WERI-Rb-1 (cell line): ENCODE measurements around the gene ZFAND2B.

Experiments used
- DNase-seq: peaks from one replicate; pipeline ENCODE4 v3.0.0-alpha.2; 2020
- H3K27ac ChIP-seq: fragments of 250-450 bp; sonication (Bioruptor Pico); 2 replicates; pipeline ENCODE4 v1.5.1; 2020; ENCODE audit warnings: mild to moderate bottlenecking, moderate library complexity
- H3K27me3 ChIP-seq: fragments of 250-450 bp; sonication (Bioruptor Pico); 2 replicates; pipeline ENCODE4 v1.5.1; 2021; ENCODE audit warnings: mild to moderate bottlenecking, low read depth, moderate library complexity; ENCODE audit not compliant: insufficient read depth, severe bottlenecking
- H3K36me3 ChIP-seq: fragments of 250-450 bp; sonication (Bioruptor Pico); 2 replicates; pipeline ENCODE4 v1.5.1; 2020; ENCODE audit warnings: mild to moderate bottlenecking, moderate library complexity
- H3K4me3 ChIP-seq: 2 replicates; pipeline ENCODE4 v1.5.1; 2011; ENCODE audit warnings: low read depth, mild to moderate bottlenecking, control low read depth, low read length
- H3K9me3 ChIP-seq: fragments of 250-450 bp; sonication (Bioruptor Pico); 2 replicates; pipeline ENCODE4 v1.5.1; 2021; ENCODE audit warnings: mild to moderate bottlenecking, moderate library complexity; ENCODE audit not compliant: severe bottlenecking
- TF ChIP-seq, protein P1 (sequence below): IDR thresholded peaks from 2 replicates; pipeline ENCODE4 v1.5.1; 2011; ENCODE audit warnings: low read depth, mild to moderate bottlenecking, control low read depth, inconsistent platforms, low read length

The ZFAND2B gene

DNA sequence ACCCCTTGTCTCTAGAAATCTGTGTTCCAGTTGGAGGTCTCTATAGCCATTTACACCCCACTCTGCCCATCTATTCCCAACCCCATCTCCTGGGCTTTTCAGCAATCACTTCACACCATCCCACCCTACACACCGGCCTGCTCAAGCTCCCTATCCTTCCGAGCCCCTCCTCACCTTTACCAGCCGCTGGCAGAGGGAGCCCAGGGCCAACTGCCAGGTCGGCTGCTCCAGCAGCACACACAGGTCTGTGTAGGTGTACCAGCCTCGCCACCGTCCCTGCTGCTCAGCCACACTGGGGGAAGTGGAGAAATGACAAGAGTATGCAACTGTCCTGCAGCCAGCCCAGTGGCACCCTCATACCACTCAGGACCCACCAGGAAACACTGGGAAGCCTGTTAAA, 33.4 kb upstream of the ZFAND2B start:
- Histone ChIP-seq H3K36me3 (peaks cover 24% of the 10 kb centered on the region), H3K4me3 (no peak overlapping the region), H3K27ac (no peak overlapping the region), H3K27me3 (no peaks in the 10 kb centered on the region), H3K9me3 (no peaks in the 10 kb centered on the region)
- TF ChIP-seq, protein P1, sequence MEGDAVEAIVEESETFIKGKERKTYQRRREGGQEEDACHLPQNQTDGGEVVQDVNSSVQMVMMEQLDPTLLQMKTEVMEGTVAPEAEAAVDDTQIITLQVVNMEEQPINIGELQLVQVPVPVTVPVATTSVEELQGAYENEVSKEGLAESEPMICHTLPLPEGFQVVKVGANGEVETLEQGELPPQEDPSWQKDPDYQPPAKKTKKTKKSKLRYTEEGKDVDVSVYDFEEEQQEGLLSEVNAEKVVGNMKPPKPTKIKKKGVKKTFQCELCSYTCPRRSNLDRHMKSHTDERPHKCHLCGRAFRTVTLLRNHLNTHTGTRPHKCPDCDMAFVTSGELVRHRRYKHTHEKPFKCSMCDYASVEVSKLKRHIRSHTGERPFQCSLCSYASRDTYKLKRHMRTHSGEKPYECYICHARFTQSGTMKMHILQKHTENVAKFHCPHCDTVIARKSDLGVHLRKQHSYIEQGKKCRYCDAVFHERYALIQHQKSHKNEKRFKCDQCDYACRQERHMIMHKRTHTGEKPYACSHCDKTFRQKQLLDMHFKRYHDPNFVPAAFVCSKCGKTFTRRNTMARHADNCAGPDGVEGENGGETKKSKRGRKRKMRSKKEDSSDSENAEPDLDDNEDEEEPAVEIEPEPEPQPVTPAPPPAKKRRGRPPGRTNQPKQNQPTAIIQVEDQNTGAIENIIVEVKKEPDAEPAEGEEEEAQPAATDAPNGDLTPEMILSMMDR: no peak
- DNase-seq: no peak

DNA sequence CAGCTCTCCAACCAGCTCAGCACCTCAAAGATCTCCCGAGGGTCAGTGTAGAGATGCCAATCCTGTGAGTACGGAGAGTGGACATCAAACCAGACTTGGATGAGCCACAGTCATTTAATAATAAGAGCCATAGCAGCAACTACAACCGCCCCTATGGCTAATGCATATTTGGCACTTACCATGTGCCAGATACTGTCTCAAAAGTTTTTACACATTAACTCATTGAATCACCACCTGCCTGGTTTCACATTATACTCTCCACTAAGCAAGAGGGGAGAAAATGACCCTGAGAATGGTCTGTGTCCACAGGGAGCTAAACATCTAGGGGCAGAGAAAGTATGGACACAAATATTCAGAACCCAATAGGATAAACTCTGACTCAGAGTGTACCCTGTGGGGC, 32.4 kb upstream of the ZFAND2B start:
- H3K27ac ChIP-seq: no peak overlapping the region
- no peak overlapping the region for H3K4me3 ChIP-seq
- no peaks in the 10 kb centered on the region for H3K9me3 ChIP-seq
- TF ChIP-seq, protein P1: no peak
- H3K27me3 ChIP-seq: no peaks in the 10 kb centered on the region
- peaks cover 28% of the 10 kb centered on the region for H3K36me3 ChIP-seq
- DNase-seq: no peak

DNA sequence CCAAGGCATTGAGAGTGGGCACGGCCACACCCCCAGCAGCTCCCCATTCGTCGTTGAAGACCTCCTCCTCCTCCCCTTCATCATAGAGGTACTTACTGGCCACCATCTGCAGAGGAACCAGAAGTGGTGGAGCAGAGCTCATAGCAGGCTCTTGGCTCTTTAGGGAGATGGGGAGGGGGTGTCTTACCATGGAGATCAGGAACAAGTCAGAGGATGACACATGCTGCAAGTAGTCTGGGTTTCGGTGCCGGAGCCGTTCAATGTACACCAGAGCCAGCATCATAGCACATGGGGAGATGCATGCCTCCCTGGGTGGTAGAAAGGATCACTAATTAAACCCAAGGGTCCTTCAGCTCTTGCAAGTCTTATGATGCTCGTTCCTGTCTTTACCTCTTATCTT, 31.8 kb upstream of the ZFAND2B start:
- Histone ChIP-seq H3K4me3 (no peak overlapping the region), H3K9me3 (no peaks in the 10 kb centered on the region), H3K36me3 (peaks cover 34% of the 10 kb centered on the region), H3K27ac (no peak overlapping the region), H3K27me3 (no peaks in the 10 kb centered on the region)
- TF ChIP-seq, protein P1: no peak
- DNase-seq: no peak

DNA sequence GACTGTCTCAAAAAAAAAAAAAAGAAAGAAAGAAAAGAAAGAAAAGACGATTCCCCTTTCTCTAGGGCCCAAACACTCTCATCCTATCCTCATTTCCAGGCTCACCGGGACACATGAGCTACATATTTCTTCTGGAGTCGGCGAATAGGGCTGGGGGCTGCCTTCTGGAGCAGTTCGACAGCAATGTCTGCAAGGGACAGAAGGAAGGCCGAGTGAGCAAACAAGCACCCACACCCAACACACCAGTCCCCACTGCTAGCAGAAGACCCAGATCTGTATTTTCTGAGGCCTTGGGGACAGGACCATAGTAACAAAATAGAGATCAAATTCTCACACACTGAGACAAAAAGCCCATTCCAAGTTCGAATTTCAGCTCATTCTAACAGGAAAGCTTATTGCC, 31.1 kb upstream of the ZFAND2B start:
- no peaks in the 10 kb centered on the region for H3K9me3 ChIP-seq
- DNase-seq: no peak
- TF ChIP-seq, protein P1: no peak
- no peak overlapping the region for H3K4me3 ChIP-seq
- H3K36me3 ChIP-seq: peaks cover 41% of the 10 kb centered on the region
- H3K27ac ChIP-seq: no peak overlapping the region
- H3K27me3 ChIP-seq: no peaks in the 10 kb centered on the region

DNA sequence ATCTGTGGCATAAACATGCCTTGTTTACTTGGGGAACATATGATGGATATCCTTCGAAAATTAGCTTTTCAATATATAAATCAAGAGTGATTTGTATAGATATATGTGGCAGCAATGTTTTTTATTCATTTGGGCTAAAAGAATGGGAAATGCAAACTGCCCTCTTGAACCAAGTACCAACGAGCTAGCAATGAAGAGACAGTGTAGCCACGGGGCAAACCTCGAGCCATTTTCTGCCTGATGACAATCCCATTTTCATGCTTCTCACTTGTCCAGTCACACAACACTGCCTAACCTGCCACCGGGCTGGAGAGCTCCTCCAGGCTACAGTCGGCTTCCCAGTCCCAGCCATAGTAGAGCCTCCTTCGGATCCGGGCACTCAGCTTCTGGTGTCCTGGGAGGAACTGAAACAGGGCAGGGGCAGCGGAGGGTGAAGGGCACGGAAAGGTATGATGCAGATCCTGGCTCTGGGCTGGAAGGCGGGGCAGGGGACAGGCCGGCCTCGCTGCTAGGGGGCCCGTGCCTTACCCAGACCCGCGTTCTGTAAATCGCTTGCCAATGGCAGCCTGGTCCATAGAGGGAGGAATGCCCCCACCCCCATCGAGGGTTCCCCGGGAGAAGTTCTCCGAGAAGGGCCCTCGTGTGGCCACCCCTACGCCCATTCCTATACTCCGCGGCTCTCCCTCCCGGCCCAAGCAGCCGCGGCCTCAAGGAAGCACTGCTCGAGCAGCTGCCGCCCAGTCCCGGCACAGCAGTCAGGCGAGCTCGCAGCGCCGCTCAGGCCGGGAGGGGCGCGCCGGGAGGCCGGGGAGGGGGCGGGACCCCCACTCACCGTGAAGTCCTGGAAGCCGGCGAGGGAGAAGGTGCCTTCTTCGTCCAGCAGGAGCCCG, 30.4 kb upstream of the ZFAND2B start:
- TF ChIP-seq, protein P1: no peak
- no peak for DNase-seq
- H3K36me3 ChIP-seq: peaks cover 48% of the 10 kb centered on the region
- peak overlapping the region; percentile 63 for H3K4me3 ChIP-seq
- H3K27ac ChIP-seq: peak overlapping the region; percentile 88
- H3K27me3 ChIP-seq: no peaks in the 10 kb centered on the region
- H3K9me3 ChIP-seq: no peaks in the 10 kb centered on the region
